Measurements from ENCODE around the gene FADS1.

- TF ChIP-seq CTCF (IDR thresholded peaks at IDR 0.05) (no peak), POLR2A (IDR thresholded peaks at IDR 0.05) (no peak), POLR2AphosphoS5 (IDR thresholded peaks at IDR 0.05) (no peak), EP300 (IDR thresholded peaks at IDR 0.05) (no peak)
Observed at GRCh38 chr11:61771195-61771894, 45.5 kb downstream of the FADS1 start.
